ENCODE measurements around the gene OGG1. TPM values are rescaled to one million over a fixed set of nuclear protein-coding genes. Genes with fewer than 3 reads are reported as not detected.

The OGG1 gene
- total and polyA plus RNA-seq, 10 of the 15 experiments (the other 5 are each of a cell fraction or from before 2014, with no cell fraction given) = 4.8 to 38.8 (median 27.2) TPM

- no peak for TF ChIP-seq POLR2AphosphoS2 (IDR thresholded peaks at IDR 0.05; ENCODE audit: low read depth, low read length)
Observed at GRCh38 chr3:9781551-9781950, 31.8 kb downstream of the OGG1 start (continued).

- Histone ChIP-seq H3K9ac (ENCODE audit: control insufficient read depth, insufficient read depth, low read length) (no peak overlapping the region), H2AFZ (ENCODE audit: control insufficient read depth, low read depth, low read length) (no peak overlapping the region), H3K27ac (ENCODE audit: control insufficient read depth, insufficient read depth) (no peak overlapping the region), H3K4me2 (ENCODE audit: control insufficient read depth, insufficient read depth) (no peak overlapping the region), H3K4me1 (ENCODE audit: control insufficient read depth, insufficient read depth, low read length) (peaks cover 31% of the 10 kb centered on the region), H3K27me3 (replicated peaks in 1 of 2; ENCODE audit: control insufficient read depth in 2 of 2, insufficient read depth in 2 of 2, low read length in 1 of 2) (no peaks in the 10 kb centered on the region), H3K36me3 (ENCODE audit: control insufficient read depth in 2 of 2, insufficient read depth in 2 of 2, low read length in 1 of 2) (peaks cover 2 to 7% of the 10 kb centered on the region in 2 experiments; a peak in 2 of 4 replicates), H4K20me1 (ENCODE audit: control insufficient read depth, insufficient read depth) (no peaks in the 10 kb centered on the region), H3K79me2 (ENCODE audit: control insufficient read depth, insufficient read depth, low read length) (no peaks in the 10 kb centered on the region), H3K9me3 (replicated peaks; ENCODE audit: control insufficient read depth, insufficient read depth, low read length) (no peaks in the 10 kb centered on the region), H3K4me3 (no peak overlapping the region)
- in situ Hi-C loops (cut with MboI) = no loop called here
- WGBS (ENCODE audit: insufficient coverage, insufficient replicate concordance, low lambda C conversion rate, missing lambda C conversion rate) = 85% methylated on average over 3 of the region's 3 CpGs
- FAIRE-seq (no peak), DNase-seq (ENCODE audit: low read depth, low spot score) (no peak), ATAC-seq (no peak)
- intact Hi-C loops (cut with micrococcal nuclease; ENCODE audit: unreplicated experiment) = no loop called here
- ChIA-PET POLR2A (interaction anchor here (0.5 to 1.8 kb wide), 7 partner anchors 8 to 299 kb away, joined by 3 to 9 read pairs (median 4); partner anchors contain the start of genes ARPC4 and TADA3), CTCF (interaction anchor here (0.6 to 4.0 kb wide), 8 partner anchors 8 to 428 kb away, joined by 3 to 15 read pairs (median 4); partner anchors contain the start of genes ARPC4, CRELD1 and OGG1), RAD21 (ENCODE audit: unreplicated experiment) (interaction anchor here (0.6 to 3.0 kb wide), 10 partner anchors 11 to 692 kb away, joined by 3 to 11 read pairs (median 4); partner anchors contain the start of genes ARPC4, OGG1 and TTLL3), SMC1A (ENCODE audit: uncharacterized antibody, unreplicated experiment) (interaction anchor here (0.7 to 1.2 kb wide), 7 partner anchors 9 to 277 kb away, joined by 3 to 7 read pairs (median 3); no protein-coding TSS in a partner anchor)
- BruUV-seq (replicated peaks) = no TSS peak
- TF ChIP-seq ZNF687 (IDR thresholded peaks at IDR 0.05) (no peak), SPI1 (IDR thresholded peaks at IDR 0.05; ENCODE audit: borderline replicate concordance, insufficient read depth, low read depth, low read length) (no peak), NR2C1 (IDR thresholded peaks at IDR 0.05) (no peak), ATF3 (IDR thresholded peaks at IDR 0.05; ENCODE audit: borderline replicate concordance, extremely low read depth, low read depth, low read length) (no peak), POLR2AphosphoS5 (IDR thresholded peaks at IDR 0.05; ENCODE audit: low read length) (no peak), HDAC6 (IDR thresholded peaks at IDR 0.05; ENCODE audit: unreplicated experiment) (no peak), SUPT20H (IDR thresholded peaks at IDR 0.05; ENCODE audit: borderline replicate concordance, control insufficient read depth, low read depth, low read length) (no peak), ZZZ3 (IDR thresholded peaks at IDR 0.05; ENCODE audit: control insufficient read depth, insufficient read length, low read depth) (no peak), IKZF1 (conservative IDR thresholded peaks at IDR 0.05) (no peak), SIX5 (IDR thresholded peaks at IDR 0.05; ENCODE audit: low read depth, low read length, severe bottlenecking) (no peak), NFXL1 (IDR thresholded peaks at IDR 0.05; ENCODE audit: borderline replicate concordance) (no peak), NFIC (IDR thresholded peaks at IDR 0.05; ENCODE audit: low read depth, low read length) (no peak), FOXM1 (IDR thresholded peaks at IDR 0.05; ENCODE audit: low read depth, low read length) (no peak), CHD4 (IDR thresholded peaks at IDR 0.05) (no peak), WRNIP1 (IDR thresholded peaks at IDR 0.05; ENCODE audit: borderline replicate concordance, low read depth, low read length) (no peak)
Observed at GRCh38 chr3:9781978-9782603, 32.3 kb downstream of the OGG1 start.

All from GM12878 (cell line).